ENCODE measurements around the gene VGLL4.

- TF ChIP-seq GATA3 (IDR thresholded peaks at IDR 0.05; ENCODE audit: low read depth, low read length): no peak
- no peak for TF ChIP-seq GATA2 (IDR thresholded peaks at IDR 0.05; ENCODE audit: low read depth, low read length)
Measured at GRCh38 chr3:11592445-11593298, 51.0 kb downstream of the VGLL4 start.
